Esophagus squamous epithelium (tissue), 4 donors: Measurements from ENCODE around the gene BNC2.

Experiments
- POLR2A ChIP-seq, 4 donors: fragments of 450-650 bp; IDR thresholded peaks; one replicate each; pipeline ENCODE4 v1.6.1; 2017; ENCODE audit warnings: antibody characterized with exemption in 4 of 4, mild to moderate bottlenecking in 4 of 4, moderate library complexity in 3 of 4
- TF ChIP-seq, protein P1 (sequence below), 6 experiments: fragments of 450-650 bp in 4 of 6; fragments of 200-600 bp in 2 of 6; sonication (generic) in 2 of 6; IDR thresholded peaks; one replicate each; pipeline ENCODE4 v1.5.1; 2016 to 2019; ENCODE audit warnings: antibody characterized with exemption in 6 of 6, mild to moderate bottlenecking in 4 of 6, moderate library complexity in 4 of 6

DNA sequence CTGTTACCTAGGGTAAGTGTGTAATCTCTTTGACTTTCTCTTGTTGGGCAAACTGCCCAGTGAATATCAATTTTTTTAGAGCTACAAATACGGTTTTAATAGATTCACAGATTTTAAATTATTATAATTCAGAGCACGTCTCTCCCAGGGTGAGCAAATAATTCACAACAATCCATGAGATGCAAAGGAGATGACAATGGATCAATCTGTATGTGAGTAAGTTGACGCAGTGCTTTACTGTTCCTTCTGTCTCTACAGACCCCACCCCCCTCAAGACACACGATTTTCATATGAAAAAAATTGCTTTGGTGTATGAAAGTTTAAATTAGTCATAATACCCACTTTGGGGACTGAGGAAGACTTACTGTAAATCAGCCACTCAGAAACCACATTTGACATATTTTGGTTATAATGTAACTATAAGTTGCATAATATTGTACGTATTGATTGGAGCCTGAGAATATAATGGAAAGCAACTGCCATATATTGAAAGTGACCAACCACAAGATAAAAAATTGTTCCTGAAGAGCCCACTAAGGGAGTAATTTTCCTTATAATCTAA, 201.7 kb downstream of the BNC2 start:
- TF ChIP-seq, protein P1, sequence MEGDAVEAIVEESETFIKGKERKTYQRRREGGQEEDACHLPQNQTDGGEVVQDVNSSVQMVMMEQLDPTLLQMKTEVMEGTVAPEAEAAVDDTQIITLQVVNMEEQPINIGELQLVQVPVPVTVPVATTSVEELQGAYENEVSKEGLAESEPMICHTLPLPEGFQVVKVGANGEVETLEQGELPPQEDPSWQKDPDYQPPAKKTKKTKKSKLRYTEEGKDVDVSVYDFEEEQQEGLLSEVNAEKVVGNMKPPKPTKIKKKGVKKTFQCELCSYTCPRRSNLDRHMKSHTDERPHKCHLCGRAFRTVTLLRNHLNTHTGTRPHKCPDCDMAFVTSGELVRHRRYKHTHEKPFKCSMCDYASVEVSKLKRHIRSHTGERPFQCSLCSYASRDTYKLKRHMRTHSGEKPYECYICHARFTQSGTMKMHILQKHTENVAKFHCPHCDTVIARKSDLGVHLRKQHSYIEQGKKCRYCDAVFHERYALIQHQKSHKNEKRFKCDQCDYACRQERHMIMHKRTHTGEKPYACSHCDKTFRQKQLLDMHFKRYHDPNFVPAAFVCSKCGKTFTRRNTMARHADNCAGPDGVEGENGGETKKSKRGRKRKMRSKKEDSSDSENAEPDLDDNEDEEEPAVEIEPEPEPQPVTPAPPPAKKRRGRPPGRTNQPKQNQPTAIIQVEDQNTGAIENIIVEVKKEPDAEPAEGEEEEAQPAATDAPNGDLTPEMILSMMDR (IDR thresholded peaks at IDR 0.05): no peak
- no peak for TF ChIP-seq POLR2A (IDR thresholded peaks at IDR 0.05)
